ENCODE measurements around the gene HYDIN. TPM values are rescaled to one million over a fixed set of nuclear protein-coding genes. Genes with fewer than 3 reads are reported as not detected.

HYDIN gene
- polyA plus RNA-seq, 2 of the 4 experiments (the other 2 are of a cell fraction), result 0.23 to 0.41 TPM

DNA sequence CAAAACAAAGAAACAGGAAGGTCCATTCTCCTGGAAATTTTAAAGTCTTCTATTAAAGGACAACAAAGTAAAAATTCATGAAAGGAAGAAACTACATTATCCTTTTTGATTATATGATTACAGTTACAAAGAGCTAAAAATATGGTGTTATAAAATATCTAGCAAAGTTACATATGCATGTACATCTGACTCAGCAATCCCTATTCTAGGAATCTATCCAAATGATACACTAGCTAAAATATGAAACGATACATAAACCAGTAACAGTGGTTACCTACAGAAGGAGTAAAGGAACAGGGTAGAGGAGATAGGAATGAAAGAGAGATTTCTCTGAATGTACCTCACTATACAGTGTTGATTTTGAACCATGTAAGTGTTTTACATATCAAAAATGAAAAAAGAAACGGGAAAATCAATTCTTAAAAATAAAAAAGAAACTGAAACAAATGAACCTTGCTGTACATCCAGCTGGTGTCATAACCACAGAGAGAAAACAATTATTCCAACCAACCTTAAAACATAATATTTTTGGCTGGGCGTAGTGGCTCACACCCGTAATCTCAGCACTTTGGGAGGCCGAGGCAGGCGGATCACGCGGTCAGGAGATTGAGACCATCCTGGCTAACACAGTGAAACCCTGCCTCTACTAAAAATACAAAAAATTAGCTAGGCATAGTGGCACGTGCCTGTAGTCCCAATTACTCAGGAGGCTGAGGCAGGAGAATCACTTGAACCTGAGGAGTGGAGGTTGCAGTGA lies 41.4 kb downstream of the HYDIN start:
- CTCF ChIA-PET, result no interaction called here
- POLR2A ChIA-PET, result no interaction called here
- Histone ChIP-seq H3K4me2 (no peak overlapping the region), H3K27ac (no peak overlapping the region), H3K9me3 (no peaks in the 10 kb centered on the region), H3K4me3 (no peak overlapping the region), H3K4me1 (no peaks in the 10 kb centered on the region)
- WGBS (ENCODE audit: missing lambda C conversion rate), result 53% methylated on average over 9 of the region's 9 CpGs
- TF ChIP-seq TP53 (CRISPR knock-in tag; IDR thresholded peaks at IDR 0.05) (no peak), EP300 (IDR thresholded peaks at IDR 0.05) (no peak), MAFK (IDR thresholded peaks at IDR 0.05; ENCODE audit: partially characterized antibody) (peak; percentile 22)
- TF ChIP-seq, protein P1, sequence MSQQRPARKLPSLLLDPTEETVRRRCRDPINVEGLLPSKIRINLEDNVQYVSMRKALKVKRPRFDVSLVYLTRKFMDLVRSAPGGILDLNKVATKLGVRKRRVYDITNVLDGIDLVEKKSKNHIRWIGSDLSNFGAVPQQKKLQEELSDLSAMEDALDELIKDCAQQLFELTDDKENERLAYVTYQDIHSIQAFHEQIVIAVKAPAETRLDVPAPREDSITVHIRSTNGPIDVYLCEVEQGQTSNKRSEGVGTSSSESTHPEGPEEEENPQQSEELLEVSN (IDR thresholded peaks at IDR 0.05; ENCODE audit: borderline replicate concordance, low read depth), result no peak
- FAIRE-seq, result no peak
- DNase-seq (ENCODE audit: low read depth in 1 of 2, low spot score in 1 of 2), result no peak
- ATAC-seq, result no peak

DNA sequence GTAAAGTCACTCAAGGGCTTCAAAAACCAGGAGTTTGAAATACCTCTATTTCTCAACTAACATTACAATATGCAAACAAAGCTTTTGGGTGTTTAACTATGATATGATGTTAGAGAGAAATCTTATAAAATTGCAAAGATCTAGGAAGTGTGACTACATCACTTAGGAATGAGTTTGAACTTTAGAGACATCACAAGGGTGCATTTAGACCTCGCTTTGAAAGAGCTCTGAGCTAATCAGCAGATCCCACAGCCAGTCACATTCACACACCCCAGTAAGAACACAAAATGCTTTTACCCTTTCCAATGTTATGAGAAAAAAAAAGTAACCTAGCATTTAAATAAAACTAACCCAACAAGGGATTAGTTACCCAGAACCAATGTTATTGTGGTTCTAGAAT lies 45.2 kb downstream of the HYDIN start:
- ATAC-seq, result no peak
- FAIRE-seq, result no peak
- Histone ChIP-seq H3K27ac (no peak overlapping the region), H3K9me3 (peaks cover 6% of the 10 kb centered on the region; the same call in 1 of the 3 replicates), H3K4me2 (no peak overlapping the region), H3K4me3 (no peak overlapping the region), H3K4me1 (no peaks in the 10 kb centered on the region)
- POLR2A ChIA-PET, result no interaction called here
- no peak for DNase-seq (ENCODE audit: low read depth in 1 of 2, low spot score in 1 of 2)
- 3% methylated on average over 1 of the region's 1 CpG for WGBS (ENCODE audit: missing lambda C conversion rate)
- TF ChIP-seq POLR2A (IDR thresholded peaks at IDR 0.05; ENCODE audit: low read length) (no peak), EP300 (IDR thresholded peaks at IDR 0.05) (no peak), SREBF2 (IDR thresholded peaks at IDR 0.05) (no peak), TFCP2L1 (CRISPR knock-in tag; IDR thresholded peaks at IDR 0.05) (no peak)
- CTCF ChIA-PET, result no interaction called here

DNA sequence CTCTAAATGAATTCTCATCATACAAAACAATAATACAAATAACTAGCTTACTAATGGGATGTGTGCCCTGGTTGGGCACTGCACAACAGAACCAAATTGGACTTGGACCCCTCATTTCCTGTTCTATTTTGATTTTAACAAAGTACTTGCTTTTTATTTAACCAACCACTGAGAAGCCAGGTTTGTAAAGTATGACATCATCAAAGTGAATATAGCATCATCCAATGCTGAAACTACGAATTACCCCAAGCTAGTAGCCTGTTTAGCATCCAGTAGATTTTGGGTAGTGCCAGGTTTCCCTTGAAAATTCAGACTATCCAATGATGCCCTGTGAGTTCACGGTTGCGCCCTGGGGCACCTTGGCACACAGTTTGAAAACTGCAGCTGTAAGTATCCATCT lies 51.0 kb downstream of the HYDIN start:
- no peaks in the 10 kb centered on the region for H3K4me1 ChIP-seq
- no peak overlapping the region for H3K4me2 ChIP-seq
- WGBS (ENCODE audit: missing lambda C conversion rate), result 44% methylated on average over 3 of the region's 3 CpGs
- CTCF ChIA-PET, result no interaction called here
- ATAC-seq, result no peak
- H3K27ac ChIP-seq, result no peak overlapping the region
- POLR2A ChIA-PET, result no interaction called here
- H3K9me3 ChIP-seq, result peaks cover 6% of the 10 kb centered on the region; the same call in 1 of the 3 replicates
- TF ChIP-seq CHD4 (IDR thresholded peaks at IDR 0.05; ENCODE audit: borderline replicate concordance) (no peak), KDM1A (IDR thresholded peaks at IDR 0.05; ENCODE audit: low read depth) (no peak), HOXB5 (CRISPR knock-in tag; IDR thresholded peaks at IDR 0.05) (no peak), HEYL (CRISPR knock-in tag; IDR thresholded peaks at IDR 0.05) (no peak), ZNF302 (CRISPR knock-in tag; IDR thresholded peaks at IDR 0.05) (no peak), JUNB (IDR thresholded peaks at IDR 0.05) (no peak), ZSCAN20 (CRISPR knock-in tag; IDR thresholded peaks at IDR 0.05) (no peak), CHD2 (IDR thresholded peaks at IDR 0.05; ENCODE audit: low read length, partially characterized antibody) (no peak), POLR2A (IDR thresholded peaks at IDR 0.05; ENCODE audit: low read length) (no peak), TFCP2L1 (CRISPR knock-in tag; IDR thresholded peaks at IDR 0.05) (no peak), SMC3 (IDR thresholded peaks at IDR 0.05) (no peak), RARB (CRISPR knock-in tag; IDR thresholded peaks at IDR 0.05) (no peak), HDAC2 (IDR thresholded peaks at IDR 0.05) (no peak), GATA3 (IDR thresholded peaks at IDR 0.05; ENCODE audit: borderline replicate concordance) (no peak)
- TF ChIP-seq, protein P2, sequence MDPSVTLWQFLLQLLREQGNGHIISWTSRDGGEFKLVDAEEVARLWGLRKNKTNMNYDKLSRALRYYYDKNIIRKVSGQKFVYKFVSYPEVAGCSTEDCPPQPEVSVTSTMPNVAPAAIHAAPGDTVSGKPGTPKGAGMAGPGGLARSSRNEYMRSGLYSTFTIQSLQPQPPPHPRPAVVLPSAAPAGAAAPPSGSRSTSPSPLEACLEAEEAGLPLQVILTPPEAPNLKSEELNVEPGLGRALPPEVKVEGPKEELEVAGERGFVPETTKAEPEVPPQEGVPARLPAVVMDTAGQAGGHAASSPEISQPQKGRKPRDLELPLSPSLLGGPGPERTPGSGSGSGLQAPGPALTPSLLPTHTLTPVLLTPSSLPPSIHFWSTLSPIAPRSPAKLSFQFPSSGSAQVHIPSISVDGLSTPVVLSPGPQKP (IDR thresholded peaks at IDR 0.05; ENCODE audit: low read depth, low read length), result no peak
- DNase-seq (ENCODE audit: low read depth in 1 of 2, low spot score in 1 of 2), result no peak
- FAIRE-seq, result no peak
- no peak overlapping the region for H3K4me3 ChIP-seq

All from A549 (cell line).